HFFc6 (cell line): ENCODE measurements around the gene LCN10. TPM values are rescaled to one million over a fixed set of nuclear protein-coding genes. Genes with fewer than 3 reads are reported as not detected.

ENCODE experiments used
- DNase-seq: peaks from one replicate; pipeline ENCODE4 v3.0.0-alpha.2; 2018
- H3K27ac Mint-ChIP-seq: 2 replicates; pipeline ENCODE4 v1.8.0; 2020; ENCODE audit warnings: mild to moderate bottlenecking, mixed read lengths
- H3K27me3 Mint-ChIP-seq: 2 replicates; pipeline ENCODE4 v1.8.0; 2021; ENCODE audit warnings: mild to moderate bottlenecking, moderate library complexity, mixed read lengths; ENCODE audit not compliant: insufficient read depth
- H3K36me3 Mint-ChIP-seq: 2 replicates; pipeline ENCODE4 v1.8.0; 2021; ENCODE audit warnings: low read depth, mixed read lengths
- H3K4me1 Mint-ChIP-seq: 2 replicates; pipeline ENCODE4 v1.8.0; 2020; ENCODE audit warnings: low read depth, mixed read lengths
- H3K4me3 Mint-ChIP-seq: 2 replicates; pipeline ENCODE4 v1.8.0; 2020; ENCODE audit warnings: mild to moderate bottlenecking, moderate library complexity, mixed read lengths
- H3K9me3 Mint-ChIP-seq: 2 replicates; pipeline ENCODE4 v1.8.0; 2020; ENCODE audit warnings: mild to moderate bottlenecking, mixed read lengths
- CTCF ChIP-seq: fragments of 200-600 bp; sonication (generic); IDR thresholded peaks from 2 replicates; pipeline ENCODE4 v1.5.0; 2021; ENCODE audit warnings: antibody characterized with exemption, mild to moderate bottlenecking
- total RNA-seq, 6 experiments: library from RNA; stranded (reverse); fragmentation: NEBNext Ultra II Directional; extraction: Animal tissue kit (Norgen Biotek cat#: 25700); gene quantifications; 2 replicates in 1 of 6; 3 replicates in 5 of 6; pipeline ENCODE4 v1.2.3, GENCODE V29; 2021

LCN10 gene
- total RNA-seq, 6 experiments from 2014 or later: not detected

- no peak overlapping the region for H3K4me3 Mint-ChIP-seq
- no peak for TF ChIP-seq CTCF
- no peaks in the 10 kb centered on the region for H3K9me3 Mint-ChIP-seq
- H3K4me1 Mint-ChIP-seq: peaks cover 10% of the 10 kb centered on the region
- no peaks in the 10 kb centered on the region for H3K36me3 Mint-ChIP-seq
- H3K27me3 Mint-ChIP-seq: peaks cover 13% of the 10 kb centered on the region; the same call in 1 of the 2 replicates
- no peak overlapping the region for H3K27ac Mint-ChIP-seq
- DNase-seq: no peak
Measured at GRCh38 chr9:136693135-136693489, 49.6 kb downstream of the LCN10 start.

- H3K27ac Mint-ChIP-seq: no peak overlapping the region
- H3K9me3 Mint-ChIP-seq: no peaks in the 10 kb centered on the region
- peaks cover 10% of the 10 kb centered on the region for H3K4me1 Mint-ChIP-seq
- no peak for DNase-seq
- H3K27me3 Mint-ChIP-seq: peaks cover 7% of the 10 kb centered on the region; the same call in 1 of the 2 replicates
- no peak overlapping the region for H3K4me3 Mint-ChIP-seq
- no peaks in the 10 kb centered on the region for H3K36me3 Mint-ChIP-seq
- TF ChIP-seq CTCF: no peak
Measured at GRCh38 chr9:136692185-136693134, 50.3 kb downstream of the LCN10 start.

- no peak for DNase-seq
- no peak overlapping the region for H3K4me3 Mint-ChIP-seq
- H3K9me3 Mint-ChIP-seq: no peaks in the 10 kb centered on the region
- H3K36me3 Mint-ChIP-seq: no peaks in the 10 kb centered on the region
- no peak overlapping the region for H3K27ac Mint-ChIP-seq
- peaks cover 10% of the 10 kb centered on the region for H3K4me1 Mint-ChIP-seq
- peaks cover 6% of the 10 kb centered on the region; the same call in 1 of the 2 replicates for H3K27me3 Mint-ChIP-seq
- no peak for TF ChIP-seq CTCF
Measured at GRCh38 chr9:136691316-136692184, 51.2 kb downstream of the LCN10 start.

GRCh38 chr9:136690806-136691261 lies 51.9 kb downstream of the LCN10 start:
- H3K27ac Mint-ChIP-seq: no peak overlapping the region
- no peaks in the 10 kb centered on the region for H3K36me3 Mint-ChIP-seq
- H3K4me3 Mint-ChIP-seq: no peak overlapping the region
- no peaks in the 10 kb centered on the region for H3K9me3 Mint-ChIP-seq
- TF ChIP-seq CTCF: no peak
- peaks cover 6% of the 10 kb centered on the region; the same call in 1 of the 2 replicates for H3K27me3 Mint-ChIP-seq
- peaks cover 15% of the 10 kb centered on the region for H3K4me1 Mint-ChIP-seq
- no peak for DNase-seq

GRCh38 chr9:136690104-136690805 lies 52.5 kb downstream of the LCN10 start:
- H3K27ac Mint-ChIP-seq: no peak overlapping the region
- H3K9me3 Mint-ChIP-seq: no peaks in the 10 kb centered on the region
- peaks cover 5% of the 10 kb centered on the region; the same call in 1 of the 2 replicates for H3K27me3 Mint-ChIP-seq
- no peak for TF ChIP-seq CTCF
- no peak for DNase-seq
- peaks cover 16% of the 10 kb centered on the region for H3K4me1 Mint-ChIP-seq
- no peaks in the 10 kb centered on the region for H3K36me3 Mint-ChIP-seq
- no peak overlapping the region for H3K4me3 Mint-ChIP-seq
